WTC11 (cell line): ENCODE results near the gene DNAAF6. TPM values are rescaled to one million over a fixed set of nuclear protein-coding genes. Genes with fewer than 3 reads are reported as not detected.

Source experiments
- ATAC-seq: fragments of 200-7000 bp; cut with Tn5 transposase; 2 replicates; pipeline ENCODE4 v1.10.0; 2021; ENCODE audit warnings: mild to moderate bottlenecking, moderate library complexity
- CTCF ChIA-PET: fragments of 300-600 bp; sonication (Branson Sonifier 250); formaldehyde crosslinking; loops from one replicate; lab custom pipeline; 2021; ENCODE audit warnings: antibody characterized with exemption; lab: Charles Lee
- POLR2A ChIA-PET: fragments of 350-600 bp; sonication (Branson Sonifier 250); formaldehyde crosslinking; loops from one replicate; lab custom pipeline; 2021; ENCODE audit warnings: antibody characterized with exemption; lab: Charles Lee
- DNase-seq: peaks from one replicate; pipeline ENCODE4 v3.0.0; 2021; ENCODE audit warnings: low spot score
- H3K27ac Mint-ChIP-seq: 2 replicates; pipeline ENCODE4 v1.8.0; 2021; ENCODE audit warnings: mixed read lengths
- H3K27me3 Mint-ChIP-seq: 2 replicates; pipeline ENCODE4 v1.8.0; 2021; ENCODE audit warnings: low read depth, mild to moderate bottlenecking, moderate library complexity, mixed read lengths
- H3K36me3 Mint-ChIP-seq: 2 replicates; pipeline ENCODE4 v1.8.0; 2021; ENCODE audit warnings: mixed read lengths
- H3K4me1 Mint-ChIP-seq: 2 replicates; pipeline ENCODE4 v1.8.0; 2022; ENCODE audit warnings: mixed read lengths
- H3K4me3 Mint-ChIP-seq: 2 replicates; pipeline ENCODE4 v1.8.0; 2021; ENCODE audit warnings: mild to moderate bottlenecking, moderate library complexity, mixed read lengths
- H3K9me3 Mint-ChIP-seq: 2 replicates; pipeline ENCODE4 v1.8.0; 2021; ENCODE audit warnings: mixed read lengths
- AFF4 ChIP-seq: sonication (generic); formaldehyde crosslinking; IDR thresholded peaks from 2 replicates; pipeline ENCODE4 v1.8.1; 2023; ENCODE audit warnings: mild to moderate bottlenecking, missing genetic modification reagents, borderline replicate concordance
- ETV6 ChIP-seq: sonication (generic); formaldehyde crosslinking; IDR thresholded peaks from 2 replicates; pipeline ENCODE4 v1.8.1; 2022; ENCODE audit warnings: mild to moderate bottlenecking, missing genetic modification reagents
- FOXP1 ChIP-seq: sonication (generic); formaldehyde crosslinking; IDR thresholded peaks from 2 replicates; pipeline ENCODE4 v1.8.0; 2022; ENCODE audit warnings: missing genetic modification reagents, mild to moderate bottlenecking, moderate library complexity, borderline replicate concordance
- GABPB1 ChIP-seq: sonication (generic); formaldehyde crosslinking; IDR thresholded peaks from 2 replicates; pipeline ENCODE4 v1.8.1; 2023; ENCODE audit warnings: mild to moderate bottlenecking, missing genetic modification reagents
- GTF2I ChIP-seq: fragments of 250-450 bp; sonication (Bioruptor Pico); conservative IDR thresholded peaks from 2 replicates; pipeline ENCODE4 v1.4.0; 2021; ENCODE audit warnings: mild to moderate bottlenecking
- IRF2 ChIP-seq: sonication (generic); formaldehyde crosslinking; IDR thresholded peaks from 2 replicates; pipeline ENCODE4 v1.8.0; 2022; ENCODE audit warnings: low read depth, missing genetic modification reagents, borderline replicate concordance
- NFYB ChIP-seq: sonication (generic); formaldehyde crosslinking; conservative IDR thresholded peaks from 2 replicates; pipeline ENCODE4 v1.8.0; 2022; ENCODE audit warnings: low read depth, missing genetic modification reagents
- NR3C1 ChIP-seq: sonication (generic); formaldehyde crosslinking; conservative IDR thresholded peaks from 2 replicates; pipeline ENCODE4 v1.8.1; 2023; ENCODE audit warnings: low read depth, mild to moderate bottlenecking, missing genetic modification reagents
- STAT6 ChIP-seq: sonication (generic); formaldehyde crosslinking; conservative IDR thresholded peaks from 2 replicates; pipeline ENCODE4 v1.8.1; 2023; ENCODE audit warnings: mild to moderate bottlenecking, low read depth, missing genetic modification reagents, moderate library complexity
- TCF7 ChIP-seq: sonication (generic); formaldehyde crosslinking; IDR thresholded peaks from 2 replicates; pipeline ENCODE4 v1.8.0; 2022; ENCODE audit warnings: mild to moderate bottlenecking, low read depth, missing genetic modification reagents, moderate library complexity
- TEAD1 ChIP-seq: sonication (generic); formaldehyde crosslinking; IDR thresholded peaks from 2 replicates; pipeline ENCODE4 v1.8.0; 2022; ENCODE audit warnings: mild to moderate bottlenecking, missing genetic modification reagents
- TEAD4 ChIP-seq: sonication (generic); formaldehyde crosslinking; IDR thresholded peaks from 2 replicates; pipeline ENCODE4 v1.8.0; 2022; ENCODE audit warnings: mild to moderate bottlenecking, missing genetic modification reagents
- ZBTB43 ChIP-seq: sonication (generic); formaldehyde crosslinking; IDR thresholded peaks from 2 replicates; pipeline ENCODE4 v1.8.1; 2023; ENCODE audit warnings: mild to moderate bottlenecking, missing genetic modification reagents
- ZNF138 ChIP-seq: sonication (generic); formaldehyde crosslinking; conservative IDR thresholded peaks from 2 replicates; pipeline ENCODE4 v1.8.1; 2022; ENCODE audit warnings: mild to moderate bottlenecking, moderate library complexity, missing genetic modification reagents
- ZNF396 ChIP-seq: fragments of 250-450 bp; sonication (Bioruptor Pico); IDR thresholded peaks from 2 replicates; pipeline ENCODE4 v1.8.0; 2021; ENCODE audit warnings: mild to moderate bottlenecking, moderate library complexity, borderline replicate concordance
- ZNF416 ChIP-seq: fragments of 250-450 bp; sonication (Bioruptor Pico); IDR thresholded peaks from 2 replicates; pipeline ENCODE4 v1.9.0; 2021; ENCODE audit warnings: mild to moderate bottlenecking, inconsistent platforms
- ZNF423 ChIP-seq: fragments of 250-450 bp; sonication (Bioruptor Pico); IDR thresholded peaks from 2 replicates; pipeline ENCODE4 v2.1.2; 2022; ENCODE audit warnings: mild to moderate bottlenecking, moderate library complexity
- ZNF671 ChIP-seq: fragments of 250-450 bp; sonication (Bioruptor Pico); IDR thresholded peaks from 2 replicates; pipeline ENCODE4 v1.8.0; 2021; ENCODE audit warnings: mild to moderate bottlenecking
- total RNA-seq: library from RNA; stranded (reverse); gene quantifications from 3 replicates; pipeline ENCODE4 v1.2.3, GENCODE V29; 2021
- TF ChIP-seq, protein P1 (sequence below): sonication (generic); formaldehyde crosslinking; IDR thresholded peaks from 2 replicates; pipeline ENCODE4 v1.8.1; 2022; ENCODE audit warnings: mild to moderate bottlenecking, moderate library complexity, missing genetic modification reagents
- TF ChIP-seq, protein P2 (sequence below): fragments of 250-450 bp; sonication (Bioruptor Pico); IDR thresholded peaks from 2 replicates; pipeline ENCODE4 v1.8.0; 2021; ENCODE audit warnings: mild to moderate bottlenecking
- TF ChIP-seq, protein P3 (sequence below): fragments of 250-450 bp; sonication (Bioruptor Pico); conservative IDR thresholded peaks from 2 replicates; pipeline ENCODE4 v1.9.0; 2021; ENCODE audit warnings: mild to moderate bottlenecking
- TF ChIP-seq, protein P4 (sequence below): sonication (generic); formaldehyde crosslinking; IDR thresholded peaks from 2 replicates; pipeline ENCODE4 v1.8.1; 2023; ENCODE audit warnings: mild to moderate bottlenecking, missing genetic modification reagents, moderate library complexity
- TF ChIP-seq, protein P5 (sequence below): sonication (generic); formaldehyde crosslinking; IDR thresholded peaks from 2 replicates; pipeline ENCODE4 v1.8.0; 2023; ENCODE audit warnings: missing genetic modification reagents

DNAAF6 gene
- total RNA-seq, 1 experiment from 2014 or later = not detected

GRCh38 chrX:107226757-107227156, 20.3 kb downstream of the DNAAF6 start (continued):
- TF ChIP-seq FOXP1 (CRISPR knock-in tag) = no peak
- no peak for TF ChIP-seq GABPB1 (CRISPR knock-in tag)
- no peak for TF ChIP-seq GTF2I
- no peak for TF ChIP-seq AFF4 (CRISPR knock-in tag)
- TF ChIP-seq ZNF671 = no peak
- no peak for TF ChIP-seq ETV6 (CRISPR knock-in tag)
- no peak for TF ChIP-seq ZNF416 (CRISPR knock-in tag)
- TF ChIP-seq, protein P1, sequence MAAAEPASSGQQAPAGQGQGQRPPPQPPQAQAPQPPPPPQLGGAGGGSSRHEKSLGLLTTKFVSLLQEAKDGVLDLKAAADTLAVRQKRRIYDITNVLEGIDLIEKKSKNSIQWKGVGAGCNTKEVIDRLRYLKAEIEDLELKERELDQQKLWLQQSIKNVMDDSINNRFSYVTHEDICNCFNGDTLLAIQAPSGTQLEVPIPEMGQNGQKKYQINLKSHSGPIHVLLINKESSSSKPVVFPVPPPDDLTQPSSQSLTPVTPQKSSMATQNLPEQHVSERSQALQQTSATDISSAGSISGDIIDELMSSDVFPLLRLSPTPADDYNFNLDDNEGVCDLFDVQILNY (CRISPR knock-in tag) = no peak
- TF ChIP-seq, protein P2, sequence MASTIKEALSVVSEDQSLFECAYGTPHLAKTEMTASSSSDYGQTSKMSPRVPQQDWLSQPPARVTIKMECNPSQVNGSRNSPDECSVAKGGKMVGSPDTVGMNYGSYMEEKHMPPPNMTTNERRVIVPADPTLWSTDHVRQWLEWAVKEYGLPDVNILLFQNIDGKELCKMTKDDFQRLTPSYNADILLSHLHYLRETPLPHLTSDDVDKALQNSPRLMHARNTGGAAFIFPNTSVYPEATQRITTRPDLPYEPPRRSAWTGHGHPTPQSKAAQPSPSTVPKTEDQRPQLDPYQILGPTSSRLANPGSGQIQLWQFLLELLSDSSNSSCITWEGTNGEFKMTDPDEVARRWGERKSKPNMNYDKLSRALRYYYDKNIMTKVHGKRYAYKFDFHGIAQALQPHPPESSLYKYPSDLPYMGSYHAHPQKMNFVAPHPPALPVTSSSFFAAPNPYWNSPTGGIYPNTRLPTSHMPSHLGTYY = no peak
- no peak for TF ChIP-seq ZNF423 (CRISPR knock-in tag)
- TF ChIP-seq, all 79 proteins: peak for 0

GRCh38 chrX:107227780-107228485, 21.5 kb downstream of the DNAAF6 start:
- Mint-ChIP-seq H3K4me3 (no peak overlapping the region), H3K36me3 (no peaks in the 10 kb centered on the region), H3K4me1 (no peaks in the 10 kb centered on the region), H3K27me3 (no peaks in the 10 kb centered on the region), H3K27ac (no peak overlapping the region), H3K9me3 (no peaks in the 10 kb centered on the region)
- POLR2A ChIA-PET = no interaction called here
- CTCF ChIA-PET = no interaction called here
- ATAC-seq (no peak), DNase-seq (no peak)
- TF ChIP-seq ZNF396 (no peak), STAT6 (no peak), NR3C1 (CRISPR knock-in tag) (no peak), ZBTB43 (no peak), NFYB (no peak), TEAD4 (CRISPR knock-in tag) (no peak), TCF7 (no peak), TEAD1 (CRISPR knock-in tag) (no peak), ZNF138 (CRISPR knock-in tag) (no peak), IRF2 (CRISPR knock-in tag) (no peak), FOXP1 (CRISPR knock-in tag) (no peak)
- TF ChIP-seq, protein P3, sequence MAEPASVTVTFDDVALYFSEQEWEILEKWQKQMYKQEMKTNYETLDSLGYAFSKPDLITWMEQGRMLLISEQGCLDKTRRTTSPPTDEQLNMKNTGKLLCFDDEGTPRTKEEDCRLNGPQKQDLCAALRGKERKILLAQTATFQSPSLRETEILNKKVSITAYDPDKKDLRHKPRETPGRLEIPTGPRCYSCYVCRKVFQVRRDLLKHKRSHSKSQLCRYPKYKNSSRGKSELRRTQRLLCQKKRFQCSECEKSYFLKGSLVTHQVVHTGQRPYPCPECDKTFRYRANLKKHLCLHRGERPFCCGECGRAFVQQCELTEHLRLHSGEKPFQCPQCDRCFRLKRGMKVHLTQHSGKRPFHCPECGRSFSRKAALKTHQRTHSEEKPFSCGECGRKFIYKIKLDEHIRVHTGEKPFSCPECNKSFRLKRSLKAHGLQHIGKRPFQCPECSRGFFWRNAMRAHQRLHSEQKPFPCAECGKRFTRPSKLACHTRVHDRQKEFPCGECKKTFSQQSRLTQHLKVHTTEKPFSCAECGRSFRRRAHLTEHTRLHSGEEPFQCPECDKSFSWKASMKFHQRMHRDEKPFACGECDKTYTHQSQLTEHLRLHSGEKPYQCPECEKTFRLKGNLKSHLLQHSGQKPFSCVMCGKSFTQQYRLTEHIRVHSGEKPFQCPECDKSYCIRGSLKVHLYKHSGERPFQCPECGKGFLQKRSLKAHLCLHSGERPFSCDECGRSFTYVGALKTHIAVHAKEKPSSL (CRISPR knock-in tag) = no peak
- TF ChIP-seq, protein P4, sequence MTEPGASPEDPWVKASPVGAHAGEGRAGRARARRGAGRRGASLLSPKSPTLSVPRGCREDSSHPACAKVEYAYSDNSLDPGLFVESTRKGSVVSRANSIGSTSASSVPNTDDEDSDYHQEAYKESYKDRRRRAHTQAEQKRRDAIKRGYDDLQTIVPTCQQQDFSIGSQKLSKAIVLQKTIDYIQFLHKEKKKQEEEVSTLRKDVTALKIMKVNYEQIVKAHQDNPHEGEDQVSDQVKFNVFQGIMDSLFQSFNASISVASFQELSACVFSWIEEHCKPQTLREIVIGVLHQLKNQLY = no peak
- TF ChIP-seq, protein P5, sequence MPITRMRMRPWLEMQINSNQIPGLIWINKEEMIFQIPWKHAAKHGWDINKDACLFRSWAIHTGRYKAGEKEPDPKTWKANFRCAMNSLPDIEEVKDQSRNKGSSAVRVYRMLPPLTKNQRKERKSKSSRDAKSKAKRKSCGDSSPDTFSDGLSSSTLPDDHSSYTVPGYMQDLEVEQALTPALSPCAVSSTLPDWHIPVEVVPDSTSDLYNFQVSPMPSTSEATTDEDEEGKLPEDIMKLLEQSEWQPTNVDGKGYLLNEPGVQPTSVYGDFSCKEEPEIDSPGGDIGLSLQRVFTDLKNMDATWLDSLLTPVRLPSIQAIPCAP (CRISPR knock-in tag) = no peak
